Endometrium (tissue), 2 donors: ENCODE data around the gene ARHGEF40.

ENCODE experiments used
- FAIRE-seq: peaks from 2 replicates; lab custom pipeline; 2012; peaks lifted over from hg19 to GRCh38; lab: Jason Lieb, UNC
- donor health status: control.
- donor health status: control.

Gene ARHGEF40

DNA sequence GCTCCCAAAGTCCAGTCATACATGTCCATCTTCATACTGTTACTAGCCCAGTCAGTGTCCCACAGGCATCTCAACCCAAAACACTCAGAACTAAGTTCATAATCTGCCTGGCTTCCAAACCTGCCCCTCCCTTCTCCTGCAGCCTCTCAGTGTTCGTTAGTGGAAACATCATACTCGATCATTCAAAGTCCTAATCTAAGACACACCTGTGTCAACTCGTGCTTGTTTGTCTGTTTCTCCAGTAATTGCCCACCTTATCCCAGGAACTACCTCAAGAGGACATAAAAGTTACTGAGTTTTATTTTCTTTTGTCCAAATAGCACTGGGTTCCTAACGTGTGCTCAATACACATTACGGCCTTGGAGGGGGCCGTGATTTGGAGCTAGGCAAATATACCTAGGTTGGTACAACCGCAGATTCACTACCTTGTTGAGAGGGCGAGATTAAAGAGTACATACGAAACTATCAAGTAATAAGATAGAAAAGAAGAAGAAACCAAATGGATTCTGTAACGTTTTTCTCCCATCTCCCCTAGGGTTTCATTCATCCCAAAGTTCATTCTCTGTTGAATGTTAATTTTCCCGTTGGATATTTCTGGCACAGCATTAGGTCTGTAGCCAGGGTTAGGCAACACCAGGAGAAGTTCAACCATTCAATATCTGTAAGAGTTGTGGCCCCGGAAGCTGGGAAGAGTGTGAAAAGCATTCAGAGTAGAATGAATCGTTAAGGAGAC, 9.3 kb upstream of the ARHGEF40 start:
- no peak for FAIRE-seq

DNA sequence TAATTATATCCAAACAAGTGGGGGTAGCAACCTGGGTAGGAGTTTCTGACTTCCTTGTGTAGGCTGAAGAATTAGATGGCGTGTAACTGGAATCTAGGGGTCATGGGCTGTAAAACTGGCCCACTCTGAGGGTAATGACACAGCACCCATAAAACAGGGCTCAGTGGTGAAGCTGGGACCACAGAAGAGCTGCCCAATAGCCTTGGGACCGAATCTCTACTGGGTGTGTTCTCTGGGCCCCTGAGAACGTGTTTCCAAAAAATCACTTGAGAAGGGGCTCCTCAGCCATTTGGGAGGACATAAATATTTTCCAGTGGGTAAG, 8.8 kb upstream of the ARHGEF40 start:
- no peak for FAIRE-seq

DNA sequence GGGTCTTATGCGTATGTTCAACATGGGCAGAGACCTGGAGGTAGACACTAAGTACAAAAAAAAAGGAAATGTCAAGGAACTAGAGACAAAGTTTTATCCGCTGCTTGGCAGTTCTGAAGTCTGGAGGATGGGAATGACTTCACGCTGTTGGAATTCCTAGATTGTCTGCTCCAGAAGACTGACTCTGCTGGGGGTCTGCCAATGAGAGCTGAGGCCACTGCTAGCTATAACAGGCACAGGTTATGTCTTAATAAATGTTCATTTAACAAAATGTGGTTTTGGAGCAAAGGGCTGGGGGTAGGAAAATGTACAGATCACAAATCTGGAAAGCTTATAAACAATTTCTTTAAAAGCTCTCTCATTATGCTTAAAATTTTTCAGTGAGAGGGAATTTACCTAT, 6.6 kb upstream of the ARHGEF40 start:
- FAIRE-seq, result no peak

DNA sequence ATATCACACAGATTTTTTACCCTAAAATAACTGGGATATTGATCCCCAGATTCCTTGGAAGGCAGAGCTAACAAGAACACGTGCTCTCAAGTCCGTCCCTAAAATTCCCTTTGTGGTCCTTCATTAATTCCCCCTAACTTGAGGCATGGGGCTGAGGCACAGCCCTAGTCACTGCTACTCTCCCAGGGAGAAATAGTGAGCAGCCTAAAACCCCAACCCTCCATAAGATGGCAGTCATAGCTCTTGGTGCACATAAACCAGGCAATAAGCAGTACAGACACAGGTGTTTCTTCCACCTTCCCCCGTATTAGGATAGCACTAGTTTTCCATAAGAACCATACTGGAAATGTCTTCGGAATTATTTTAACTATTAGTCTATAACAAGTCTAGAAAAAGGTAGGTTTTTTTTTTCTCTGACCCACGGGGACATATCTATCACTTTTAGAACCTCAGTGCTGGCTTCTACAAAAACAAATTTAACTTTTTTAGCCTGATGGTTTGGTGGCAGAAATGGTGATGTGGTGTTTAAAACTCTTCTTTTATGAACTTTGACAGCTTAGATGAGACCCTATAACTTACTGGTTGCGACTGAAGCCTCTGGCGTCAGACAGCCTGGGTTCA, 3.1 kb upstream of the ARHGEF40 start:
- no peak for FAIRE-seq

GRCh38 chr14:21068521-21069387, 1.4 kb upstream of the ARHGEF40 start:
- FAIRE-seq, result no peak

DNA sequence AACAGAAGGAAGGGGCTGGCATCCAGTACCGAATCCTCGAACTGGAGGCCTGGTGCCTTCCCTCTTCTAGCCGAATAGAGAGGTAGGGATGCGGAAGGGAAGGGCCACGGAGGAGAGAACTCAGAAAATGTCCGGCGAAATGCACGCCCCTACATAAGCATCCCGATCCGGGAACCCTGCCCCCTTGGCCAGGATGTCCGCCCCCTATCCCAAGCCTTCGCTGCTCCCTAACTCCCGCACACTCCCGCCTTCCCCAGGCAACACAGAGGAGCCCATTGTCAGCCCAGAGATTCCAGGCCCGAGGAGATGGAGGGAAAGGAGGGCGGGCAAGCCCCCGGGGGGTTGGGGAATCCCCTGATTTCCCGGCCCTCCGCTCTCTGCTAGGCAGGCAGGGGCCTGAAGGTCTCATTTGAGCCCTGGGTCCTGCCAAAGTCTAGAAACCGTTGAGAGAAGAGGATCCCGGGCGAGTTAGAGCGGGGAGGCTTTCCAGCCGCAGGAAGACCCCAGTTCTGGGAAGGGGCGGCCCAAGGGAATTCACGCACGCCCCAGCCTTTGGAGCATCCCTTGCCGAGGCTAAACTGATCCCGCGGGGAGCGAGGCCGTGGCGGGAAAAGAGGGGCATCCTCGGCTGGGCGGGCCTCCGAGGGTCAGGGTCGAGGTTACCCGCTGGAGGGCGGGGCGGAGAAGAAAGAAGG, 569 bp upstream of the ARHGEF40 start:
- FAIRE-seq, result no peak

DNA sequence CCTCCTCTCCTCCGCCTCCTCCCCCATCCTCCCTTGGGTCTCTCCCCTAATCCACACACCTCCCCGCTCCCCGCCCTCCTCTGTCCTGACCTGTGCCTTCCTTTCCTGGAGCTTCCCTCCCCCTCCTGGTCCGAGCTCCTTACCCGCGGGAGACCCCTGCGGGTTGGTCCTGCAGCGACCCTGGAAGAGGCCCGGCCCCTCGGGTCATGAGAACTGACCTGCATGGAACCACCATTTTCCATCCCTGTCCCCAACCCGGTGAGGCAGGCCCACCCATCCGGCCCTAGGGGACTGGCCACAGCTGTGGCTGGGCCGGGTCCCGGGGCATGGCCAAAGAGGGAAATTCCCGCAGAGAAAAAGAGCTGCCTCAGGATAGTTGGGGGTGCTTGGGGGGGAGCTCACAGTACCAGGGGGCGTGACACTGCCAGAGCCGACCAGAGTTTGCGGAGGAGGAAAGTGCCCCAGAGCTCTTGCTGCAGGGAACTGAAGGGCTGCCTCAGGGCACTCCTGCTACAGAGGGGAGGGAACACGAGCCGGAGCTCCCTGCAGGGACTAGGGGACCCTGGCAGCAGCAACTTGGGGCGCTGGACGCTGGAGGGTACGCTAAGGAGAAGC, 613 bp downstream of the ARHGEF40 start:
- no peak for FAIRE-seq

GRCh38 chr14:21071225-21072030, 1.3 kb downstream of the ARHGEF40 start:
- no peak for FAIRE-seq

DNA sequence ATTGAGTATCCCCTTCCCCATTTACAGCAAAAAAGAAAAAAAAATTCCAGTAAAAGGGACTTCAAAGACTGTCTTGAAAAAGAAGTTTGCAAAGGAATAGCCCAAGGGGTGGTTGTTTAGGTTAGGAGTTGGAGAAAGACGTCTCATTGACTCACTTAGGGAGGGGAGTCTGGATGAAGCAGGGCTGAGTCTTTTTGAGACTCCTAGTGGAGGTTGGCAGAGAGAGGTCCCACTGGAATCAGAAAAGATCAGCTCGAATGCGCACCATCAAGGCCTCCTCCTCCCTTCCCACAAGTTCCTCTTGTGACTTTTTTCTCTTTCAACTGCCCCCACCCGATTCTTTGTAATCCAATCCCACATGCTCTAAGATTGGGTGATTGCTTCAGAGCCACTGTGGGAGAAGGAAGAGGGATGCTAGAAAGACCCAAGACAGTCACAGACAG, 1.9 kb downstream of the ARHGEF40 start:
- no peak for FAIRE-seq

DNA sequence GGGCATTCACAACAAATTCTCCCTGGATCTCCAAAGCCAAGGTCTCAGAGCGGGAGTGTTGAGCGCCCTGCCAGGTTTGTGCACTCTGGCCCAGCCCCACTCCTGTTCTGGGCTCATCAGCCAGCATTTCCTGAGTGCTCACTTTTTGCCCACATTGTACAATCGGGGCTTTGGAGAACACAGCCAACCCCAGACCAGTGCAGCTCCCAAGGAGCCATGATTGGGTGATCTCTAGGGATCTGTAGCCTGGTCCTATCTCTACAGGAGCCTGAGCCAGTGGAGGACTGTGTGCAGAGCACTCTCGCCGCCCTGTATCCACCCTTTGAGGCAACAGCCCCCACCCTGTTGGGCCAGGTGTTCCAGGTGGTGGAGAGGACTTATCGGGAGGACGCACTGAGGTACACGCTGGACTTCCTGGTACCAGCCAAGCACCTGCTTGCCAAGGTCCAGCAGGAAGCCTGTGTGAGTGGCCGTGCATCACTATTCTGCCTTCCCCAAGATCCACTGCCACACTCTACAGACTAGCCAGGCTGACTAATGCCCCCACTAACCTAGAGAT, 2.8 kb downstream of the ARHGEF40 start:
- no peak for FAIRE-seq

DNA sequence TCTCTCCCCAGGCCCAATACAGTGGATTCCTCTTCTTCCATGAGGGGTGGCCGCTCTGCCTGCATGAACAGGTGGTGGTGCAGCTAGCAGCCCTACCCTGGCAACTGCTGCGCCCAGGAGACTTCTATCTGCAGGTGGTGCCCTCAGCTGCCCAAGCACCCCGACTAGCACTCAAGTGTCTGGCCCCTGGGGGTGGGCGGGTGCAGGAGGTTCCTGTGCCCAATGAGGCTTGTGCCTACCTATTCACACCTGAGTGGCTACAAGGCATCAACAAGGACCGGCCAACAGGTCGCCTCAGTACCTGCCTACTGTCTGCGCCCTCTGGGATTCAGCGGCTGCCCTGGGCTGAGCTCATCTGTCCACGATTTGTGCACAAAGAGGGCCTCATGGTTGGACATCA, 3.8 kb downstream of the ARHGEF40 start:
- no peak for FAIRE-seq

DNA sequence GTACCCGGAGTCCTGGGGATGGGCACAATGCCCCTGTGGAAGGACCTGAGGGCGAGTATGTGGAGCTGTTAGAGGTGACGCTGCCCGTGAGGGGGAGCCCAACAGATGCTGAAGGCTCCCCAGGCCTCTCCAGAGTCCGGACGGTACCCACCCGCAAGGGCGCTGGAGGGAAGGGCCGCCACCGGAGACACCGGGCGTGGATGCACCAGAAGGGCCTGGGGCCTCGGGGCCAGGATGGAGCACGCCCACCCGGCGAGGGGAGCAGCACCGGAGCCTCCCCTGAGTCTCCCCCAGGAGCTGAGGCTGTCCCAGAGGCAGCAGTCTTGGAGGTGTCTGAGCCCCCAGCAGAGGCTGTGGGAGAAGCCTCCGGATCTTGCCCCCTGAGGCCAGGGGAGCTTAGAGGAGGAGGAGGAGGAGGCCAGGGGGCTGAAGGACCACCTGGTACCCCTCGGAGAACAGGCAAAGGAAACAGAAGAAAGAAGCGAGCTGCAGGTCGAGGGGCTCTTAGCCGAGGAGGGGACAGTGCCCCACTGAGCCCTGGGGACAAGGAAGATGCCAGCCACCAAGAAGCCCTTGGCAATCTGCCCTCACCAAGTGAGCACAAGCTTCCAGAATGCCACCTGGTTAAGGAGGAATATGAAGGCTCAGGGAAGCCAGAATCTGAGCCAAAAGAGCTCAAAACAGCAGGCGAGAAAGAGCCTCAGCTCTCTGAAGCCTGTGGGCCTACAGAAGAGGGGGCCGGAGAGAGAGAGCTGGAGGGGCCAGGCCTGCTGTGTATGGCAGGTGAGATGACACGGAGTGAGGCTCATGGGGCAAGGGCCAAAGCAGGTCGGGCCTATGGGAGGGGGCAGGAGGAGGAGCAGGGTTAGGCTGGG, 4.5 kb downstream of the ARHGEF40 start:
- no peak for FAIRE-seq

GRCh38 chr14:21075719-21076437, 5.8 kb downstream of the ARHGEF40 start:
- no peak for FAIRE-seq

DNA sequence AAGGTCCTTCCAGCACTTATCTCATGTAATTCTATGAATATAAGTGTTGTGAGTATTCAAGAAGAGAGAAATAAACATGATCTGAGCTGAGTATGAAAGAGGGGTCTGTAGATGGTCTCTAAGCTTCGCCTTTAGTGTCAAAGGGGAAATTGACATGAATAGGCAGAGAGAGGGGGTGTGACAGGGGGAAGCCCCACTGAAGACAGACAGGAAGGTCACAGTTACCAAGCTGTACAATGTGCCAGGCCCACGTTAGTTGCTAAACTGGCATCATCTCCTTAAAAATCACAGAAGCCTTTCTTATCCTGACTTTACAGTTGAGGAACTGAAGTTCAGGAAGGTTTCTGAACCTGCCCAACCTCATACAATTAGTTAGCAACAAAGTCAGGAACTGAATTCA, 7.6 kb downstream of the ARHGEF40 start:
- FAIRE-seq, result no peak

GRCh38 chr14:21078287-21078686, 8.2 kb downstream of the ARHGEF40 start:
- no peak for FAIRE-seq

DNA sequence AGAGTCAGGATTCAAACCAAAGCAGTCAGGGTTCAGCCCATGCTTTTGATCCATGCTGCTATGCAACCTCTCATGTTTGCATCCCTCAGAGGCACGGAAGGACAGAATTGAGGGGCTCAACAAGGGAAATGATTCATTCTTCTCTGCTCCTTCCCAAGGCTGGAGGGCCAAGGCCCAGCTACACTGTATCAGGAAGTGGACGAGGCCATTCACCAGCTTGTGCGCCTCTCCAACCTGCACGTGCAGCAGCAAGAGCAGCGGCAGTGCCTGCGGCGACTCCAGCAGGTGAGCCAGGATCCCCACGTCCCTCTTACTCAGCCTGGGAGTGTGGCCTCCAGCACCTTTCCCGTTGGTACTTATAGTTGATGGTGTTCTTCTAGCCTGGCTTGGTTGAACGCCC, 8.6 kb downstream of the ARHGEF40 start:
- no peak for FAIRE-seq

- no peak for FAIRE-seq
Observed at GRCh38 chr14:21081521-21082142, 11.5 kb downstream of the ARHGEF40 start.

DNA sequence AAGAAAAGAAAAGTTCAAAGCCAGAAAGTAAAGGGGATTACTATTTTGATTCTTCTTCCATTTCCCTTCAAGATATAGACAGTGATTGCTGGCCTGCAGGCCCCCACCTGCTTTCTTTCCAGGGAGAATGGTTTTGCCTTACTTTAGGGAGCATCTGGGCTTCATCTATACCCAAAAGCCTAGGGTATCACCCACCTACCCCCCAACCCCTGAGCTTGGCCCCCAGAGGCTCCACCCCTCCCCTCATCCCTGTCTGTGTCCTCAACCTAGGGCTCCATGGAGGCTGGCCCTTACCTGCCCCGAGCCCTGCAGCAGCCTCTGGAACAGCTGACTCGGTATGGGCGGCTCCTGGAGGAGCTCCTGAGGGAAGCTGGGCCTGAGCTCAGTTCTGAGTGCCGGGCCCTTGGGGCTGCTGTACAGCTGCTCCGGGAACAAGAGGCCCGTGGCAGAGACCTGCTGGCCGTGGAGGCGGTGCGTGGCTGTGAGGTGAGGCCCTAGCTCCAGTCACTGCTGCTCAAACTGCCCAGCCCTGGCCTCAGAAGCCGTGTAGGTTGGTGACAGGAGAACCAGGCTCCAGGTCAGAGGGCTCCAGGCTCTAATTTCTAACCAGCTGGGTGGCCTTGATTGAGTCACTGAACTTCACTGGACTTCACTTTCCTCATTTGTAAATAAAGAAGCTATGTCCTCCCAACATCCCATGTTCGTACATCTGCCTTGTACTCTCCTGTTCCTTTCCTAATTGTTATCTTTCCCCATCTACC, 13.6 kb downstream of the ARHGEF40 start:
- no peak for FAIRE-seq
